Transverse colon (tissue), 3 donors: ENCODE results near the gene LARP1.

Source experiments
- CTCF ChIP-seq, 5 experiments: fragments of 200-600 bp in 3 of 5; fragments of 450-650 bp in 2 of 5; sonication (generic) in 3 of 5; IDR thresholded peaks; 1 replicate in 2 of 5; 2 replicates in 3 of 5; pipeline ENCODE4 v1.5.1; 2016 to 2017; ENCODE audit warnings: antibody characterized with exemption in 5 of 5, inconsistent platforms in 3 of 5, mild to moderate bottlenecking in 2 of 5, moderate library complexity in 1 of 5
- EP300 ChIP-seq: sonication (generic); formaldehyde crosslinking; IDR thresholded peaks from one replicate; pipeline ENCODE4 v1.6.1; 2017; ENCODE audit warnings: antibody characterized with exemption, low read depth
- POLR2A ChIP-seq: fragments of 450-650 bp; IDR thresholded peaks from one replicate; pipeline ENCODE4 v1.6.1; 2016; ENCODE audit warnings: antibody characterized with exemption, mild to moderate bottlenecking, moderate library complexity

GRCh38 chr5:154857530-154858296, 102.5 kb downstream of the LARP1 start:
- TF ChIP-seq CTCF (IDR thresholded peaks at IDR 0.05) (no peak), POLR2A (peak; percentile 74), EP300 (no peak)
